Hepatocyte (in vitro differentiated cells): Measurements from ENCODE around the gene MTG1. TPM values are rescaled to one million over a fixed set of nuclear protein-coding genes. Genes with fewer than 3 reads are reported as not detected.

Experiments used
- DNase-seq: peaks from one replicate; pipeline ENCODE4 v3.0.0-alpha.2; 2016; ENCODE audit warnings: low spot score
- H2AFZ ChIP-seq: fragments of 200-600 bp; sonication (generic); 2 replicates; pipeline ENCODE4 v1.6.0; 2016; ENCODE audit warnings: antibody characterized with exemption, mild to moderate bottlenecking
- H3K27ac ChIP-seq: fragments of 200-600 bp; sonication (generic); 2 replicates; pipeline ENCODE4 v1.5.1; 2016; ENCODE audit warnings: mild to moderate bottlenecking
- H3K27me3 ChIP-seq: fragments of 200-600 bp; sonication (generic); 2 replicates; pipeline ENCODE4 v1.6.1; 2016
- H3K36me3 ChIP-seq: fragments of 200-600 bp; sonication (generic); replicated peaks from 2 replicates; pipeline ENCODE4 v1.5.1; 2016; ENCODE audit warnings: low read depth; ENCODE audit not compliant: insufficient read depth
- H3K4me1 ChIP-seq: fragments of 200-600 bp; sonication (generic); 2 replicates; pipeline ENCODE4 v1.5.1; 2016; ENCODE audit warnings: mild to moderate bottlenecking, moderate library complexity; ENCODE audit not compliant: insufficient read depth
- H3K4me2 ChIP-seq: fragments of 200-600 bp; sonication (generic); 2 replicates; pipeline ENCODE4 v1.6.0; 2016
- H3K4me3 ChIP-seq: fragments of 200-600 bp; sonication (generic); 2 replicates; pipeline ENCODE4 v1.5.1; 2016; ENCODE audit warnings: mild to moderate bottlenecking
- H3K79me2 ChIP-seq: fragments of 200-600 bp; sonication (generic); 2 replicates; pipeline ENCODE4 v1.6.0; 2017; ENCODE audit warnings: mild to moderate bottlenecking
- H3K9me2 ChIP-seq: fragments of 200-600 bp; sonication (generic); replicated peaks from 2 replicates; pipeline ENCODE4 v1.6.0; 2017; ENCODE audit warnings: mild to moderate bottlenecking; ENCODE audit not compliant: insufficient read depth
- H3K9me3 ChIP-seq: fragments of 200-600 bp; sonication (generic); 2 replicates; pipeline ENCODE4 v1.5.1; 2016; ENCODE audit warnings: low read depth, mild to moderate bottlenecking
- H4K20me1 ChIP-seq: fragments of 200-600 bp; sonication (generic); 2 replicates; pipeline ENCODE4 v1.6.0; 2016; ENCODE audit warnings: mild to moderate bottlenecking; ENCODE audit not compliant: insufficient read depth, poor library complexity, severe bottlenecking
- CTCF ChIP-seq: fragments of 200-600 bp; sonication (generic); IDR thresholded peaks from 2 replicates; pipeline ENCODE4 v1.5.1; 2016; ENCODE audit warnings: antibody characterized with exemption, mild to moderate bottlenecking; ENCODE audit not compliant: poor library complexity
- EZH2 ChIP-seq: fragments of 200-600 bp; sonication (generic); IDR thresholded peaks from 2 replicates; pipeline ENCODE4 v1.6.1; 2016; ENCODE audit warnings: antibody characterized with exemption, mild to moderate bottlenecking, borderline replicate concordance
- EZH2phosphoT487 ChIP-seq: fragments of 200-600 bp; sonication (generic); IDR thresholded peaks from one replicate; pipeline ENCODE4 v1.6.1; 2018; ENCODE audit warnings: antibody characterized with exemption, mild to moderate bottlenecking, low read depth, moderate library complexity; ENCODE audit not compliant: unreplicated experiment, severe bottlenecking
- WGBS: methylation state at CpG from one replicate; pipeline ENCODE4 v1.1.6; 2016; ENCODE audit warnings: low lambda C conversion rate; ENCODE audit errors: missing lambda C conversion rate; 5-methylcytosine and 5-hydroxymethylcytosine counted together
- polyA plus RNA-seq: library from polyadenylated mRNA; unstranded; fragments of >200 nt; fragmentation: Nextera tagmentation; extraction: Ambion mirVana; gene quantifications from 2 replicates; pipeline ENCODE4 v1.2.1, GENCODE V29; 2016
- total RNA-seq: library from RNA; depleted of rRNA; stranded (reverse); fragments of >200 nt; gene quantifications from 2 replicates; pipeline ENCODE4 v1.2.3, GENCODE V29; 2014

The MTG1 gene
- total and polyA plus RNA-seq, 2 experiments from 2014 or later = 53.2 to 154 TPM

DNA sequence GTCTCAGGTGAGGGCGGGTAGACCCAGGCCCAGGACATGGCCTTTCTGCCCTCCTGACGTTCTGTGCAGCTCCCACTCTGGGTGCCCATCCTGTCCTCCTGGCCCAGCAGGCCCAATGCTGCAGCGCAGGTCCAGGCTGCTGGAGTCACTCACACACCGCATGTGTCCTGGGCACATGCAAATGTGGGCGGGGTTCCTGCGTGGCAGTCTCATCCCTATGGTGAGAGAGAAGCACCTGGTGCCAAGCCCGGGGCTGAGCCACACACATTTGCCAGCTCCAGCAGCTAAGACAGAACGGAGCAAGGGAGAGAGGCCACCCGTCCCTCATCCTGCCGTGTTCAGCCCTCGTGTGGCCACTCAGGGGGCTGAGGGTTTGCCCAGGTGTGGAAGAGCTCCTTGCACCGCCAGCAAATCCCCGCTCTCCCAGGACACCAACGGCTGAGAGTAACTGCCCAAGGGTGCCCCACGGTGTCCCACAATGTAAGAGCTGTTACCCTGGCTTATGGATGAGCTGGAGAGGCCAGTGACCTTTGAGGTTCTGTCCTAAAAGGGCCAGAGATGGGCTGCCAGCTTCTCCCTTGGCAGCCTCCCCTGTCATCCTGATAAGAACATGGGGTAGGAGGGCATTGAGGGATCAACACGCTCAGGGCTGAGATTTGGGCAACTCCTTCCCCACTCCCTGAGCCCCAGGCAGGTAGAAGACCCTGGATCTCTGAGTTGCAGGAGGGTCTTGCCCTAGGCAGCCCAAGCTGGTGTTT, 40.6 kb upstream of the MTG1 start:
- no peak for DNase-seq
- TF ChIP-seq CTCF = no peak
- no peak for TF ChIP-seq EZH2phosphoT487
- no peak for TF ChIP-seq EZH2
- WGBS = 78% methylated on average over 16 of the region's 16 CpGs
- Histone ChIP-seq H3K79me2 (no peaks in the 10 kb centered on the region), H3K27ac (no peak overlapping the region), H3K27me3 (no peaks in the 10 kb centered on the region), H3K4me2 (no peak overlapping the region), H3K36me3 (no peaks in the 10 kb centered on the region), H3K9me3 (no peaks in the 10 kb centered on the region), H2AFZ (no peak overlapping the region), H3K4me3 (no peak overlapping the region), H4K20me1 (no peaks in the 10 kb centered on the region), H3K9me2 (no peaks in the 10 kb centered on the region), H3K4me1 (peaks cover 12% of the 10 kb centered on the region)

DNA sequence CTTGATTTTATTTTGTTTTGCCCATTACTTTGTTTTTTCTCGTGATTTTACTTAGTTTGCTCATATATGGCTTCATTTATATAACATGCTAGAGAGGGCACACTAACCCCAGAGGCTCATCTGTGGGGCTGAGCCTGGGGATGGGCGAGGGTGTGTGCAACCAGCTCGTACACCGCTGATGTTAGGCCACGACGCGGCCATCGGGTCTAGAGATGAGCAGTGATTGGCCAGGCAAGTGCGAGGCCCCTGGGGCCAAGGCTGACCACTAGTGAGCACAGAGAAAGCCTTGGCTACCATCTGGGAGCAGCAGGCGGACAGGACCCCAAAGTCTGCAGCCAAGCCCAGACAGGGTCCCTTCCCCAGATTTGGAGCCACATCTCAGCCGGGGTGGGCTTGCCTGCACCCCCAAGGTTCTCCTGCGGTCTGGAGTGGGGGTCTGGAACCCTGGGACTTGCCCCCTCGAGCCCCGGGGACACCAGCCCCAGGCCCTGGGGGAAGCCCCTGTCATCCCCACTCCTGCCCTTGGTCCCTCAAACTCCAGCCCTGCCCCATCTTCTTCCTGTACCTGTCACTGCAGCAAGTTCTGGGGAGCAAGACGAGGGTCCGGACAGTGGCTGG, 39.9 kb upstream of the MTG1 start:
- 95% methylated on average over 13 of the region's 16 CpGs for WGBS
- no peak for DNase-seq
- no peaks in the 10 kb centered on the region for H4K20me1 ChIP-seq
- H3K4me1 ChIP-seq = peaks cover 12% of the 10 kb centered on the region
- no peak overlapping the region for H3K27ac ChIP-seq
- no peaks in the 10 kb centered on the region for H3K9me2 ChIP-seq
- no peak overlapping the region for H2AFZ ChIP-seq
- H3K4me2 ChIP-seq = no peak overlapping the region
- H3K36me3 ChIP-seq = no peaks in the 10 kb centered on the region
- H3K4me3 ChIP-seq = no peak overlapping the region
- no peaks in the 10 kb centered on the region for H3K79me2 ChIP-seq
- TF ChIP-seq EZH2phosphoT487 (no peak), CTCF (no peak), EZH2 (no peak)
- no peaks in the 10 kb centered on the region for H3K27me3 ChIP-seq
- no peaks in the 10 kb centered on the region for H3K9me3 ChIP-seq

- H3K27ac ChIP-seq = no peak overlapping the region
- no peaks in the 10 kb centered on the region for H3K36me3 ChIP-seq
- no peaks in the 10 kb centered on the region for H3K27me3 ChIP-seq
- H3K9me2 ChIP-seq = no peaks in the 10 kb centered on the region
- peaks cover 12% of the 10 kb centered on the region for H3K4me1 ChIP-seq
- H3K4me2 ChIP-seq = no peak overlapping the region
- TF ChIP-seq EZH2phosphoT487 (no peak), EZH2 (no peak), CTCF (no peak)
- over 99% methylated on average over 13 of the region's 14 CpGs for WGBS
- no peaks in the 10 kb centered on the region for H3K9me3 ChIP-seq
- DNase-seq = no peak
- H3K79me2 ChIP-seq = no peaks in the 10 kb centered on the region
- no peak overlapping the region for H3K4me3 ChIP-seq
- no peak overlapping the region for H2AFZ ChIP-seq
- H4K20me1 ChIP-seq = no peaks in the 10 kb centered on the region
Measured at GRCh38 chr10:133354672-133355240, 39.2 kb upstream of the MTG1 start.
